Epithelial cell of proximal tubule (primary cell): ENCODE data around the gene ZBTB40. TPM values are rescaled to one million over a fixed set of nuclear protein-coding genes. Genes with fewer than 3 reads are reported as not detected.

ENCODE experiments used
- DNase-seq: peaks from one replicate; pipeline ENCODE4 v3.0.0-alpha.2; 2011; ENCODE audit warnings: low read depth
- H3K4me3 ChIP-seq: 2 replicates; pipeline ENCODE4 v1.5.1; 2011; ENCODE audit warnings: low read depth, mild to moderate bottlenecking, low read length
- CTCF ChIP-seq: conservative IDR thresholded peaks from 2 replicates; pipeline ENCODE4 v1.5.1; 2012; ENCODE audit warnings: low read depth, mild to moderate bottlenecking, low read length
- total RNA-seq: library from RNA; depleted of rRNA; stranded (reverse); fragments of >200 nt; gene quantifications from 2 replicates; pipeline ENCODE4 v1.2.3, GENCODE V29; 2015

Gene ZBTB40
- total RNA-seq, 1 donor from 2014 or later = 6.9 TPM

- DNase-seq = no peak
- no peak for TF ChIP-seq CTCF
- H3K4me3 ChIP-seq = no peak overlapping the region
Measured at GRCh38 chr1:22476566-22476965, 24.9 kb downstream of the ZBTB40 start.

GRCh38 chr1:22483121-22483520 is 31.5 kb downstream of the ZBTB40 start:
- TF ChIP-seq CTCF = no peak
- DNase-seq = no peak
- no peak overlapping the region for H3K4me3 ChIP-seq

- no peak for TF ChIP-seq CTCF
- DNase-seq = no peak
- no peak overlapping the region for H3K4me3 ChIP-seq
Measured at GRCh38 chr1:22484706-22485345, 33.2 kb downstream of the ZBTB40 start.

- DNase-seq = no peak
- TF ChIP-seq CTCF = no peak
- no peak overlapping the region for H3K4me3 ChIP-seq
Measured at GRCh38 chr1:22485431-22485830, 33.8 kb downstream of the ZBTB40 start.

GRCh38 chr1:22487781-22488180 is 36.1 kb downstream of the ZBTB40 start:
- no peak for TF ChIP-seq CTCF
- DNase-seq = no peak
- no peak overlapping the region for H3K4me3 ChIP-seq

- H3K4me3 ChIP-seq = no peak overlapping the region
- no peak for DNase-seq
- TF ChIP-seq CTCF = no peak
Measured at GRCh38 chr1:22488319-22488718, 36.7 kb downstream of the ZBTB40 start.

GRCh38 chr1:22489278-22489677 is 37.6 kb downstream of the ZBTB40 start:
- DNase-seq = no peak
- no peak for TF ChIP-seq CTCF
- no peak overlapping the region for H3K4me3 ChIP-seq
